GM19468 (cell line): Measurements from ENCODE around the gene GPR89B.
"Not testable (repeated sequence)": the region's sequence is repeated elsewhere in the genome, so short reads cannot be mapped to it uniquely, and the experiment has no call there.

Source experiments
- ATAC-seq: cut with Tn5 transposase; IDR thresholded peaks from one replicate; pipeline ENCODE4 v1.9.1; 2021; ENCODE audit warnings: mild to moderate bottlenecking, moderate library complexity, moderate number of reproducible peaks; ENCODE audit not compliant: unreplicated experiment; ENCODE audit errors: extremely low read depth

The GPR89B gene

DNA sequence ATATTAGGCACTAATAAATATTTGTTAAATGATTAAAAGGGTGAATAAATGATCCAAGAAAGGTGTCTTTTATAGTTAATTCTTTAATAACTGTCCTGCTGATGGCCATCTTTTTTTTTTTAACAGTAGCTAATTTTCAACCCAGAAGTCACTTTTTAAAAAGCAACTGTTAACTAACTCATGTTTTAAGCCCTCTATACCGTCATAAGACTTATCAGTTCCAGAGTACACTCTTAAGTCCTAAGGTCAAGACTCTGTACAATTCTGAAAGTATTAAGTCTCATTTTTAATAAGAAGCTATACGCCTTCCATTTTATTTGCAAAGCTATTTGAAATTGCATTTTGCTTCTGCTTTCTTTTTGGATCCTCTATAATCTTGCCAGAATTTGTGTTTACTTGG lies 2.9 kb downstream of the GPR89B start:
- ATAC-seq = not testable (repeated sequence)

DNA sequence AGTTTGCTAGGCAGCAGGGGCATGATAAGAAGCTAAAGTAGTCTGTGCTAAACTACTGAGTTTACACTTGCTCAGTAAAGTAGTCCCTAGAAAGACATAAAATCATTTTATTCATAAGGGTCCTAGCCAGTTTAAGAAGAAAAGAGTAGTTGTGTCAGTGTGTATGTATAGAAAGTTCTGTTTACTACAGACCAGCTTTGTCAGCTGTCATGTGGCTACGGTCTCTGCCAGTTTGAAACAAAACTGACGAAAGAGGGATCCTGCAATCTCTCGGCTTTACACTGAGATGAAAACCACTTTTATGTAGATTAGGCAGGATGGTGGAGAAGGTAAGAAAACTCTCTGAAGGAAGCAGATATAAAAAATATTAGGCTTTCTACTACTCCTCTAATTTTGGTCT lies 7.1 kb downstream of the GPR89B start:
- not testable (repeated sequence) for ATAC-seq

DNA sequence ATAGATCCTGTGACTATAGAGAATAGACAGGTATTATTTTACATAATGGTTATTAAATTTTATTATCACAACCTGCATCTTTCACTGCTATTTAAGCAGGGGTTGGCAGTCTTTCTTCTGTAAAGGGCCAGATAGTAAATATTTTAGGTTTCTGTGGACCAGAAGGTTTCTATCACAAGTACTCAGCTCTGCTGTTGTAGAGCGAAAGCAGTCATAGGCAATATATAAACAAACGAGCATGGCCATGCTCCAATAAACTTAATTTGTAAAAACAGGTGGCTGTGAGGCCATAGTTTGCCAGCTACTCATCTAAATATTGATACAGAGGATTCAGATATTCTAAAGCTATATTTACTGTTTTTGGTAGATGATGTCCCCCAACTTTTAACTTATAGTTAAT lies 12.2 kb downstream of the GPR89B start:
- not testable (repeated sequence) for ATAC-seq

DNA sequence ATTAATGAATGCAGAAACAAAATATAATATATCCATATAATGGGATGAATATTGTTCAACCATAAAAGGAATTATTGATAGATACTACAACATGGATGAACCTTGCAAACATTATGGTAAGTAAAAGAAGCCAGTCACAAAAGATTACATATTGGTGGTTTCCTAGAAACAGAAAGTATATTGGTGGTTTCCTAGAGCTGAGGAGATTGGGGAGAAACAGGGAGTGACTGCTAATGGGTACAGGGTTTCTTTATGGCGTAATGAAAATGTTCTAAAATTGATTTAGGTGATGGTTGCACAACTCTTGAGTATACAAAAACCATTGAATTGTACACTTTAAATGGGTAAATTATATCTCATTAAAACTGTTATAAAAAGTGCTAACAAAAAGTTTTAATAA lies 14.3 kb downstream of the GPR89B start:
- ATAC-seq = not testable (repeated sequence)

DNA sequence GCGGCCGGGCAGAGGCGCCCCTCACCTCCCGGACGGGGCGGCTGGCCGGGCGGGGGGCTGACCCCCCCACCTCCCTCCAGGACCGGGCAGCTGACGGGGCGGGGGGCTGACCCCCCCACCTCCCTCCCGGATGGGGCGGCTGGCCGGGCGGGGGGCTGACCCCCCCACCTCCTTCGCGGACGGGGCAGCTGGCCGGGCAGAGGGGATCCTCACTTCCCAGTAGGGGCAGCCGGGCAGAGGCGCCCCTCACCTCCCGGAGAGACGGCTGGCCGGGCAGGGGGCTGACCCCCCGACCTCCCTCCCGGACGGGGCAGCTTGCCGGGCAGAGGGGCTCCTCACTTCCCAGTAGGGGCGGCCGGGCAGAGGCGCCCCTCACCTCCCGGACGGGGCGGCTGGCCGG lies 21.3 kb downstream of the GPR89B start:
- ATAC-seq = not testable (repeated sequence)

DNA sequence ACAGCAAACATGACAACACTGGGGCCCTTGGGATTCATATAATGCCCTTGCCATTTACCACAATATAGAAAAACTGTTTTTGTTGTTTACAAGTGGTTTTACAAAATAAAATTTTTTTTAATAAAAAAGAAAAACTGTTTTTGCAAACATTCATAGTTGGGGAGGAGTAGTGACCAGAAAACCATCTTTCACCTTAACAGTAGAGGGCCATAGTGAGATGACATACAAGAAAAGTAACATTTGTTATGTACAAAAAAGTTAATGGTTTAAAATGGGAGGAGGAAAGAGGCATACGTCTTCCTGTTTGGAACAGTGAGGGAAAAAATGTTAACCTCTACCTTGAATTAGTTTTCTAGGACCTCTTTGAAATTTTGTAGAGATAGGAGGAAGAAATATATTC lies 30.7 kb downstream of the GPR89B start:
- not testable (repeated sequence) for ATAC-seq

DNA sequence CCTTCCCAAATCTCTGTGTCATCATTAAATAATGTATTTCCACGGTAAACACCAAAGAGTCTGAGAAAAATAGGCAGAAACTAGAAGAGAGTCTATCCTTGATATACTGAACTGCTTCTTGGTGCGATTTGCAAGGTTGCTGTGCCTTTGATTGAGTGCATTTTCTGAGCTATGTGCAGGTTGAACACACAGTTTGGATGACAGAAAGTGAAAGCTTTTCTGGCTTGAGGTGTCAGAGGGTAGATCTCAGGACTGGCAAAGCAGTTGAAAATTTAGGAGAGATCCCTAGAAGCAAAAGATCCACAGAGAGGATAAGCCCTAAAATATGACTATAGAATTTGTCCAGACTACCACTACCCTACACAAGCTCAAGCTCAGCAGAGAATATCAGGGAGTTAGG lies 31.5 kb downstream of the GPR89B start:
- ATAC-seq = not testable (repeated sequence)

DNA sequence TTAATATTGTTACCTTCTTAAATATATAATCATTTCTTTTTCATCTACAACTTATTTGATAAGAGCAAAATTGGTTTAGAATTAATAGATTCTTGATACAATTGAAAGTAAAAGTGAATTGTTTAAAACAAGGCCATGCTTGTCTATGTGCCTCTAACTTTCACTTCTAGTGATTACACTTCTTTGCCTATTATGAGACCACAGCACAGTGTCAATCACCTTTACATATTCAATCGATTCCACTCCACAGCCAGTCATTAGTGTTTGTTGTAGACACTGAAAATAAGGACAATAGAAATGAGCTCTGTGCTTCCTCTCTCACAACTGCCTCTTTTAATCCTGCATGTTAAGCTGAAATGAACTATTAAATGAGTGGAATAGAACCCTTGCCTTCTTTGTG lies 36.4 kb downstream of the GPR89B start:
- ATAC-seq = not testable (repeated sequence)

DNA sequence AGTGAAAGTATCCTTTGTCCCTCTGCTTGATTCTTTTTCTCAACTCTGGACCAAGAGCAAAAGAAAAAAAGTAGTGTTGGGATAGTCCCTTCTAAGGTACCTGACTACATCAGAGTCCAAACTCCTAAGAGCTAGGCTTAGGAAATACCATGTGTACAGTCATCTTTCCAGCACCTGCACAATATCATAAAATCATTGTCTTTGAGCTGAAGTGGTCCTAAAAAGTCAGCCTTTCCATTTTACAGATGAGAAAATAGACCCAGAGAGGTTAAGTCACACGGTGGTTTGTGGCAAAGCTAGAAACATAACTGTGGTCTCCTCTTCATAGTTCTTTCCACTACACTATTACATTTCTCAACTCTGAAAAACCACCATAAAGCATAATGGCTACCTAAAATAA lies 38.4 kb downstream of the GPR89B start:
- not testable (repeated sequence) for ATAC-seq

DNA sequence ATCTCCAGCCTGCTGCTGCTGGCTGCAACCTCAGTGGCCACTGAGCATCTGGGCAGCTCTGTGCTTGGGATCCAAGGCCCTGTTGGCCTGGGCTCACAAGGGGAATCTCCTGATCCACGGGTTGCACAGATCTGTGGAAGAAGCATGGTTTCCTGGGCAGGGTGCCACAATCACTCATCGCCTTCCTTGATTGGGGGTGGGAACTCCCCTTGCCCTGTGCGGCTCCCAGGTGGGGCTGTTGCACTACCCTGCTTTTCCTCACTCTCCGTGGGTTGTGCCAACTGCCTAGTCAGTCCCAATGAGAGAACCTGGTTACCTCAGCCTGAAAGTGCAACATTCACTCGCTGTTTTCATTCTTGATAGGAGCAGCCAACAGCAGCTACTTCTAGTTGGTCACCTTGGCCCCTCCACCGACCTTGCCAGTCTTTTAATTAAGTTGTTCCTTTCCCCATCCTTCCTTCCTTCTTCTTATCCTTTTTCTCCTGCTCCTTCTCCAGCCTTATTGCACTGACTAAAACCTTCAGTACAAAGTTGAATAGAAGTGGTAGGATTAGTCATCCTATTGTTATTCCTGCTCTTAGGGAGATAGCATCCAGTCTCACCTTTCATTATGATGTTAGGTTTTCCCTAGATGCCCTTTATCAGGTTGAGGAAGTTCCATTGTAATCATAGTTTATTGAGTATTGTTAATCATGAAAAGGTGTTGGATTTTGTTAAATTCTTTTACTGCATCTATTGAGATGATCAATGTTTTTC lies 50.9 kb downstream of the GPR89B start:
- ATAC-seq = not testable (repeated sequence)

DNA sequence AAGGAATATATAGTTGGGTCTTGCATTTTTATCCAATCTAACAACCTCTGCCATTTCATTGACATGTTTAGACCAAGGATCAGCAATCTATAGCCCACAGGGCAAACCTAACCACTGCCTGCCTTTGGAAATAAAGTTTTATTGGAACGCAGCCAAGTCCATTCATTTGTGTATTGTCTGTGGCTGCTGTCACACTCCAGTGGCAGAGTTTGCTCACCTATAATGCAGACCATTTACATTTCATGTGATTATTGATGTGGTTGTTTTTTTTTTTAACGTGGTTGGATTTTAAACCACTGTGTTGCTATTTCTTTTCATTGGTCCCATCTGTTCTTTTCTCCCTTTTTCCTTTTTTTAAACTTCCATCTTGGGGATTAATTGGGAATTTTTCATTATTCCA lies 57.2 kb downstream of the GPR89B start:
- ATAC-seq = not testable (repeated sequence)

DNA sequence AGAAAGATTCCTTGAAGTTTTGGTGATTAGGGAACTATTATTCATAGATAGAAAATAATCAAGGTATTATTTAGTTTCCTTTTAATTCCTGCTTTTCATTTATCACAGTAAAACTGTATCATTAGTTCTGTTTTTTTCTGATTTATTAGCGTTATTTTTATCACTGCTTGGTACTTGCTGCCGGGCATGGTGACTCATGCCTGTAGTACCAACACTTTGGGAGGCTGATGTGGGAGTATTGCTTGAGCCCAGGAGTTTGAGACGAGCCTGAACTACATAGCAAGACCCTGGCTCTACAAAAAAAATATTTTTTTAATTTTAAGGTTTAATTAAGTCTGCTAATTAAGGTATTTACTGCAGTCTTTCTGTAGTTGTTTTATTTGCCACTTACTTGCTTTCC lies 59.7 kb downstream of the GPR89B start:
- not testable (repeated sequence) for ATAC-seq

DNA sequence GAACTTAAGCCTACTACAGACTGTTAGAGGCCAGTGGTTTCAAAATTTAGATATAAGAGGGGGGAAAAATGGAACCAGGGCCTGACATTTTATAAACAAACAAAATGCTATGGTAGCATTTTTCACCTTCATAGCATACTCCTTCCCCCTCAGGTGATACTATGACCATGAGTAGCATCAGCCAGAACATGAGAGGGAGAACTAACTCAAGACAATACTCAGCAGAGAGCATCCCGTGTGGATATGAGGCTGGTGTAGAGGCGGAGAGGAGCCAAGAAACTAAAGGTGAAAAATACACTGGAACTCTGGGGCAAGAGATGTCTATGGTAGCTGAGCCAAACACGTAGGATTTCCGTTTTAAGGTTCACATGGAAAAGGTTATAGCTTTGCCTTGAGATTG lies 64.7 kb downstream of the GPR89B start:
- ATAC-seq = not testable (repeated sequence)

DNA sequence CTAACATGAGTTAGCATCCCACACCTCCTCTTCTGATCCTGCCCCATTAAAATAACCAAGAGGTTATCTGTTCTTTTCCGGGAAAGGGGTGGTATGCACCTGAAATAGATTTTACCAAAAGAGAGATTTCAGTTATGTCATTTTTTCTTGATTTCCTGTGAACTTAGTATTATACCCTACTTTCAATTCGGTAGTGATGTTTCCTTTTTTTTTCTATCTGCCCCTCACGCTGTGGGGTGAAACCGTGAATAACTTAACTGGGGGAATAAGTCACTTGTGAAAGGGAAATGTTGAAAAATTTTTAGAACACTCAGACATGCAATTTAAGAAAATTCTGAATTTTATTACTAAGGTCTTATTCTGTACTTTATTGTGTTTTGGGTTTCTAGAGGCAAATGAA lies 65.2 kb downstream of the GPR89B start:
- ATAC-seq = not testable (repeated sequence)

DNA sequence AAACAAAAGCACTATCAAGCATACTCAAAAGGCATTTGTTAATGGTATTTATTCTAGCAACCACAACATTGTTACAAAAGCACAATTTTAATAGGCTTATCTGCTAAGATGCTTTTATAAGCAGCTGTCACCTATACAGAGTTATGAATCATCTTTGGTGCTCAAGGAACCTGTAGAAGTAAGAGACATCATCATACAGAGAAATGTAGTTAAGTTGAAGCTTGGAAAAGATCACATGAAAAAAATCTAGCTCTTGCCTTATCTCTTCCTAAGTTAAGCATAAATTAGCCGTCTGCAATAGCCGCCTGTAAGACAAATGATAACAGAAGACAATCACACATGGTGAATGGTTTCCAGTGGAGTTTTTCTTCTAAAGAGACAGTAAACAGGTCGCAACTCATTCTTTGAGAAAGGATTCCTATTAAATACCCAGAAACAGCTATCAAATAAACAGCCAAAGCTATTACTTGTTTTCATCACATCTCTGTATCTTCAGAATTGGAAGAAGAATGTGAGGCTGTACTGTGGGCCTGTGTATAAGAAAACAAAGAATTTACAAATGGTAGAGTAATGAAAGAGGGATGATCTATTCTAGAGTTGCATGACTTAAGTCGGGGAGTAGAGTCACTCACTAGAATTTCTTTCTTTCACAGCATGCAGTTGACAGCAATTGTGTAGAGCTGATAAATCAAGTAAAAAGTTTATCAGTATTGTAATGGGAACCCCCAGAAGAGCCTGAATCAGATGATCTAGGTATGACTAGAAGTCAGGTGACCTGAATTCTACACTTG lies 65.8 kb downstream of the GPR89B start:
- ATAC-seq = not testable (repeated sequence)

DNA sequence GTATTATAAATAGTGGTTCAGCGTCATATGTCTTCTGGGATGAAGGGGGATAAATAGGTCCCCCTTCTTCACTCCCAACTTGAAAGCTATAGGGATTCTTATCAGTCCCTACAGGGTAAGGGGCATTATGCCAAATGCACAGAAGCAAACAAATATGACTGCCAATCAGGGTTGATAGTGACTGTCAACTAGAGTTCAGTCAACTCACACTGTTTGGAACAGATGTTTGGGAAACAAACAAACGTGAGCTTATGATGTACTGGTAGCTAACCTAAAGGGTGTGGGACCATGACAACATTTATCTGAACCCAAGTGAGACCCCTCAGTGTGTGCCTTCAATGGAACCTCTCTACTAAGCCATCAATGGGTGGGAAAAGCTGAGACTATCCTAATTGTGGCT lies 67.9 kb downstream of the GPR89B start:
- not testable (repeated sequence) for ATAC-seq

DNA sequence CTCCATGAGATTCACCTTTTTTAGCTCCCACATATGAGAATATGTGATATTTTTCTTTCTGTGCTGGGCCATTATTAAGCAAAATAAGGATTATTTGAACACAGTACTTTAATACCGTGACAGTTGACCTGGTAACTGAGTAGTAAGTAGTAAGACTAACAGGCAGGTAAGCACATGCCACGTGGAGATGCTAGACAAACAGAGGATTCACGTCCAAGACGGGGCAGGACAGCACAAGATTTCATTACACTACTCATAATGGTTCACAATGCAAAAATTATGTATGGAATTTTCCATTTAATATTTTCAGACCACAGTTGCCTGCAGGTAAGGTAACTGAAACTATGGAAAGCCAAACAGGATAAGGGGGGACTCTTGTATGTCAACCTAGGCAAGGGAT lies 79.5 kb downstream of the GPR89B start:
- ATAC-seq = not testable (repeated sequence)

DNA sequence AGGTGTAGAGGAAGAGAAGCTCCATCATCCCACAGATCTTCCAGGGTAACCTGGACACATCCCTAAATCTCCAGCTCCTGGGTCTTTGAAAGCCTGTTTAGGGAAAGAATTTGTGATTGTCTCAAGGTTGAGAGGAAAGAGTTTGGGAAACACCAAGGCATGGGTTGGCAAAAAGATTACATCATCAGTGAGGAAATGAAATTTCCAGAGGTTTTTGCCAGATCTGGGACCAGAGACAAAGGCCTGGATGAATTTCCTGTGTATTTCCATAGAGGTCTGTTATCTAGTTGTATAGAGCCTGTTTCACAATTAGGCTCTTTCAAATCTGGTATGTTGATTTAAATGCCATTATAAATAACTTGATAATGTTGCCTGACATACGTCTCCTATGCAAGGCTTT lies 82.3 kb downstream of the GPR89B start:
- ATAC-seq = no peak

DNA sequence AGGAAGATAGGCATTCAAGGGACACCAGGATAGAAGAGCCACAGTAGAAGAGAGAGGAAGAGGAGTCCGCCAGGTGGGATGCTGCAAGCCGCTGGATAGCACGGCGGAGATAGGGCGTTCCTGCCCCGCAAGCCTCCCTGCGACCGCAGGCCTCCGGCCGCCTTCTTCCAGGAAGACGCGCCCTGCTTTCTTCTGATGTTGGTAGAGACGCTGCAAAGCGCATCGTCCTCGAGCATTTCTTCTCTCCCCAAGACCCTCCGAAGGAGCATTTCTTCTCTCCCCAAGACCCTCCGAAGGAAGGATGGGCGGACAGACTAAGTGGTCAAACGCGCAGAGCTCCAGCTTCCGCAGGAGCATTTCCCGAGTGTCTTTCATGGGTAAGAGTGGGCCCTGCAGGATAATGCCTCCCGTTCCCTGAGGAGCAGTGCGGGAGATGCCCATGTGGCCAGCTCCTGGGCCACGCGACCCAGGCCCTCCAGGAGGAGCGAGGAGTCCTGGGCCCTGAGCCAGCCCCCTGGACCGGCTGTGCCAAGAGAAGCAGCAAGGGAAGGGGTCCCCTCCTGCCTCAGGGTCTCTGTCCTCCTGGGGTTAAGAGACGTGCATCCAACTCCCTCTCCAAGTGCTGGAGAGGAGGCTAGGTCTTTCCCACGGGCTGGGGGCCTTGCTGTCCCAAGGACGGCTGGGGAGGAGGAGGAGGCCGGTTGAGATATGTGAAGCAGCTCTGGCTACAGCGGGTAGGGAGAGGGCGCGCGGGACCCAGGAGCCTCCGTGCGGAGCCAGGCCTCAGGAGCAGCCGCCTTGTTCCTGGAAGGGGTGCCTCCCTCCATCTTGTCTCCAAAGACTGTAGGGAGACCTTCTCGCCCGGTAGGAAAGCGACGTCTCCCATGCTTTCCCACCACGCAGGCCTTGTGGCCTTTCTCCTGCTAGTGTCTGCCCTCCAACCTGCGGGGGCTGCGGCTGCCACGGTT lies 85.2 kb downstream of the GPR89B start:
- not testable (repeated sequence) for ATAC-seq
